CD14-positive monocyte (primary cell): ENCODE results near the gene CGNL1. TPM values are rescaled to one million over a fixed set of nuclear protein-coding genes. Genes with fewer than 3 reads are reported as not detected.

Source experiments
- DNase-seq, 3 donors: peaks; one replicate each; pipeline ENCODE4 v3.0.0-alpha.2; 2011 to 2022
- H2AFZ ChIP-seq: 2 replicates; pipeline ENCODE4 v1.6.0; 2012; ENCODE audit warnings: mild to moderate bottlenecking, low read depth, low read length, inconsistent platforms; ENCODE audit not compliant: insufficient read depth, poor library complexity, severe bottlenecking
- H3K27ac ChIP-seq, 2 donors: 1 replicate in 1 of 2; 2 replicates in 1 of 2; pipeline ENCODE4 v1.5.1; 2012 to 2013; ENCODE audit warnings: low read length in 2 of 2, control low read depth in 1 of 2, inconsistent platforms in 1 of 2, low read depth in 1 of 2, mild to moderate bottlenecking in 1 of 2
- H3K27me3 ChIP-seq, 2 donors: one replicate each; pipeline versions ENCODE4 v1.6.0 to v1.6.1; 2011 to 2013; ENCODE audit warnings: low read length in 2 of 2; ENCODE audit not compliant: control insufficient read depth in 2 of 2, insufficient read depth in 2 of 2
- H3K36me3 ChIP-seq, 2 donors: replicated peaks in 1 of 2; 1 replicate in 1 of 2; 2 replicates in 1 of 2; pipeline versions ENCODE4 v1.5.1 to v1.6.1; 2012 to 2013; ENCODE audit warnings: low read length in 2 of 2, control low read depth in 1 of 2, inconsistent platforms in 1 of 2, mild to moderate bottlenecking in 1 of 2; ENCODE audit not compliant: insufficient read depth in 2 of 2, control insufficient read depth in 1 of 2
- H3K4me1 ChIP-seq, 2 donors: 1 replicate in 1 of 2; 2 replicates in 1 of 2; pipeline versions ENCODE4 v1.5.1 to v1.6.1; 2012 to 2013; ENCODE audit warnings: low read length in 2 of 2, control low read depth in 1 of 2, inconsistent platforms in 1 of 2, mild to moderate bottlenecking in 1 of 2, moderate library complexity in 1 of 2; ENCODE audit not compliant: insufficient read depth in 2 of 2, control insufficient read depth in 1 of 2
- H3K4me2 ChIP-seq: replicated peaks from 2 replicates; pipeline ENCODE3; 2012; ENCODE audit warnings: low read length, moderate library complexity, mild to moderate bottlenecking; ENCODE audit not compliant: poor library complexity, severe bottlenecking; ENCODE audit errors: extremely low read depth
- H3K4me3 ChIP-seq, 3 experiments: fragments of 200-600 bp in 1 of 3; sonication (generic) in 1 of 3; replicated peaks in 1 of 3; 1 replicate in 2 of 3; 2 replicates in 1 of 3; pipeline ENCODE4 v1.5.1; 2011 to 2013; ENCODE audit warnings: low read length in 3 of 3, mild to moderate bottlenecking in 3 of 3, control low read depth in 2 of 3, low read depth in 2 of 3, inconsistent platforms in 1 of 3, moderate library complexity in 1 of 3
- H3K79me2 ChIP-seq: 2 replicates; pipeline ENCODE4 v1.6.0; 2012; ENCODE audit warnings: mild to moderate bottlenecking, control low read depth, inconsistent platforms, low read length, moderate library complexity; ENCODE audit not compliant: insufficient read depth
- H3K9ac ChIP-seq: 2 replicates; pipeline ENCODE4 v1.6.0; 2017; ENCODE audit warnings: low read length, mild to moderate bottlenecking; ENCODE audit not compliant: insufficient read depth, poor library complexity, severe bottlenecking
- H3K9me3 ChIP-seq, 2 donors: replicated peaks in 1 of 2; 1 replicate in 1 of 2; 2 replicates in 1 of 2; pipeline versions ENCODE4 v1.5.1 to v1.6.1; 2012 to 2013; ENCODE audit warnings: low read length in 2 of 2, control low read depth in 1 of 2; ENCODE audit not compliant: control insufficient read depth in 1 of 2, insufficient read depth in 1 of 2
- H4K20me1 ChIP-seq: 2 replicates; pipeline ENCODE4 v1.6.0; 2012; ENCODE audit warnings: mild to moderate bottlenecking, low read length, control low read depth, moderate library complexity; ENCODE audit not compliant: insufficient read depth
- H3K27ac Mint-ChIP-seq, 7 donors: one replicate each; pipeline ENCODE4 v1.8.0; 2020; ENCODE audit warnings: mild to moderate bottlenecking in 7 of 7, mixed read lengths in 7 of 7, moderate library complexity in 6 of 7, inconsistent platforms in 2 of 7
- H3K27me3 Mint-ChIP-seq, 3 donors: one replicate each; pipeline ENCODE4 v1.8.0; 2021 to 2022; ENCODE audit warnings: low read depth in 3 of 3, mild to moderate bottlenecking in 3 of 3, mixed read lengths in 3 of 3, moderate library complexity in 3 of 3, inconsistent platforms in 1 of 3
- H3K36me3 Mint-ChIP-seq, 2 donors: one replicate each; pipeline ENCODE4 v1.8.0; 2020; ENCODE audit warnings: mixed read lengths in 2 of 2, inconsistent platforms in 1 of 2, mild to moderate bottlenecking in 1 of 2
- H3K4me1 Mint-ChIP-seq: one replicate; pipeline ENCODE4 v1.8.0; 2020; ENCODE audit warnings: mild to moderate bottlenecking, mixed read lengths
- H3K4me3 Mint-ChIP-seq, 2 donors: one replicate each; pipeline ENCODE4 v1.8.0; 2020; ENCODE audit warnings: mild to moderate bottlenecking in 2 of 2, mixed read lengths in 2 of 2, moderate library complexity in 1 of 2
- H3K9me3 Mint-ChIP-seq, 7 donors: one replicate each; pipeline ENCODE4 v1.8.0; 2020 to 2022; ENCODE audit warnings: mixed read lengths in 7 of 7, mild to moderate bottlenecking in 6 of 7, moderate library complexity in 6 of 7, inconsistent platforms in 2 of 7
- WGBS: methylation state at CpG from one replicate; pipeline ENCODE4 v1.1.5; 2013; ENCODE audit warnings: missing lambda C conversion rate; ENCODE audit not compliant: insufficient coverage; 5-methylcytosine and 5-hydroxymethylcytosine counted together
- intact Hi-C, 2 donors: fragments of 100-400 bp; cut with micrococcal nuclease; formaldehyde crosslinking; loops; one replicate each; pipeline versions ENCODE4 v1.15.0 to v1.15.1; 2023
- polyA plus RNA-seq, 3 donors: library from polyadenylated mRNA; depleted of rRNA in 1 of 3; unstranded in 2 of 3; stranded (reverse) in 1 of 3; fragments of 300-500 nt in 2 of 3; fragments of >200 nt in 1 of 3; fragmentation: Illumina TruSeq in 2 of 3; gene quantifications; 1 replicate in 2 of 3; 2 replicates in 1 of 3; pipeline ENCODE4 v1.2.3, GENCODE V29; 2012 to 2021
- TF ChIP-seq, protein P1 (sequence below): fragments of 200-600 bp; IDR thresholded peaks from one replicate; pipeline ENCODE4 v1.8.0; 2022; ENCODE audit warnings: antibody characterized with exemption, mild to moderate bottlenecking

Gene CGNL1
- polyA plus RNA-seq, 3 donors: not detected

- no peaks in the 10 kb centered on the region for H4K20me1 ChIP-seq
- no peak overlapping the region for H3K27ac ChIP-seq
- no peaks in the 10 kb centered on the region for H3K27me3 ChIP-seq
- H3K4me3 ChIP-seq: no peak overlapping the region
- H3K27ac Mint-ChIP-seq: no peak overlapping the region
- no peaks in the 10 kb centered on the region for H3K79me2 ChIP-seq
- no peaks in the 10 kb centered on the region for H3K4me1 ChIP-seq
- H3K4me1 Mint-ChIP-seq: no peaks in the 10 kb centered on the region
- H3K36me3 ChIP-seq: no peaks in the 10 kb centered on the region
- H3K9ac ChIP-seq: no peak overlapping the region
- H3K9me3 Mint-ChIP-seq: no peaks in the 10 kb centered on the region
- no peaks in the 10 kb centered on the region for H3K36me3 Mint-ChIP-seq
- no peak overlapping the region for H3K4me2 ChIP-seq
- TF ChIP-seq, protein P1, sequence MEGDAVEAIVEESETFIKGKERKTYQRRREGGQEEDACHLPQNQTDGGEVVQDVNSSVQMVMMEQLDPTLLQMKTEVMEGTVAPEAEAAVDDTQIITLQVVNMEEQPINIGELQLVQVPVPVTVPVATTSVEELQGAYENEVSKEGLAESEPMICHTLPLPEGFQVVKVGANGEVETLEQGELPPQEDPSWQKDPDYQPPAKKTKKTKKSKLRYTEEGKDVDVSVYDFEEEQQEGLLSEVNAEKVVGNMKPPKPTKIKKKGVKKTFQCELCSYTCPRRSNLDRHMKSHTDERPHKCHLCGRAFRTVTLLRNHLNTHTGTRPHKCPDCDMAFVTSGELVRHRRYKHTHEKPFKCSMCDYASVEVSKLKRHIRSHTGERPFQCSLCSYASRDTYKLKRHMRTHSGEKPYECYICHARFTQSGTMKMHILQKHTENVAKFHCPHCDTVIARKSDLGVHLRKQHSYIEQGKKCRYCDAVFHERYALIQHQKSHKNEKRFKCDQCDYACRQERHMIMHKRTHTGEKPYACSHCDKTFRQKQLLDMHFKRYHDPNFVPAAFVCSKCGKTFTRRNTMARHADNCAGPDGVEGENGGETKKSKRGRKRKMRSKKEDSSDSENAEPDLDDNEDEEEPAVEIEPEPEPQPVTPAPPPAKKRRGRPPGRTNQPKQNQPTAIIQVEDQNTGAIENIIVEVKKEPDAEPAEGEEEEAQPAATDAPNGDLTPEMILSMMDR: no peak
- intact Hi-C loops: no loop called here
- H3K27me3 Mint-ChIP-seq: peaks cover 4 to 5% (median 4%) of the 10 kb centered on the region in 3 donors
- no peak overlapping the region for H2AFZ ChIP-seq
- no peak overlapping the region for H3K4me3 Mint-ChIP-seq
- no peak for DNase-seq
- no peaks in the 10 kb centered on the region for H3K9me3 ChIP-seq
- WGBS: 100% methylated on average over 3 of the region's 4 CpGs
Observed at GRCh38 chr15:57493351-57493750, 117.0 kb downstream of the CGNL1 start.

GRCh38 chr15:57494581-57494980 lies 118.3 kb downstream of the CGNL1 start:
- 91% methylated on average over 4 of the region's 4 CpGs for WGBS

More at GRCh38 chr15:57494581-57494980, 118.3 kb downstream of the CGNL1 start:
- Mint-ChIP-seq H3K4me1 (no peaks in the 10 kb centered on the region), H3K4me3 (no peak overlapping the region), H3K9me3 (no peaks in the 10 kb centered on the region), H3K27ac (no peak overlapping the region), H3K27me3 (peaks cover 4 to 5% (median 4%) of the 10 kb centered on the region in 3 donors), H3K36me3 (no peaks in the 10 kb centered on the region)
- Histone ChIP-seq H3K36me3 (no peaks in the 10 kb centered on the region), H3K4me3 (no peak overlapping the region), H2AFZ (no peak overlapping the region), H3K27ac (no peak overlapping the region), H3K27me3 (no peaks in the 10 kb centered on the region), H3K4me2 (no peak overlapping the region), H4K20me1 (no peaks in the 10 kb centered on the region), H3K9ac (no peak overlapping the region), H3K4me1 (no peaks in the 10 kb centered on the region), H3K79me2 (no peaks in the 10 kb centered on the region), H3K9me3 (no peaks in the 10 kb centered on the region)
- no peak for DNase-seq
- intact Hi-C loops: no loop called here
- TF ChIP-seq, protein P1: no peak
